Left ventricle myocardium inferior (tissue), 1 donor: Measurements from ENCODE around the gene FAM237A. TPM values are rescaled to one million over a fixed set of nuclear protein-coding genes. Genes with fewer than 3 reads are reported as not detected.
A peak's percentile ranks its signal among the peaks of the same experiment; 100 is the strongest.

Source experiments
- DNase-seq: peaks from one replicate; pipeline ENCODE4 v3.0.0-alpha.2; 2020
- H3K27ac ChIP-seq: fragments of 200-600 bp; replicated peaks from 2 replicates; pipeline ENCODE4 v1.8.0; 2021
- H3K27me3 ChIP-seq: fragments of 200-600 bp; 2 replicates; pipeline ENCODE4 v1.8.0; 2021; ENCODE audit warnings: low read depth
- H3K36me3 ChIP-seq: fragments of 200-600 bp; 2 replicates; pipeline ENCODE4 v1.8.0; 2021
- H3K4me1 ChIP-seq: fragments of 200-600 bp; 2 replicates; pipeline ENCODE4 v1.8.0; 2021
- H3K4me3 ChIP-seq: fragments of 200-600 bp; 2 replicates; pipeline ENCODE4 v1.8.0; 2021; ENCODE audit warnings: mild to moderate bottlenecking, moderate library complexity
- H3K9me3 ChIP-seq: fragments of 200-600 bp; replicated peaks from 2 replicates; pipeline ENCODE4 v1.8.0; 2021
- CTCF ChIP-seq: fragments of 200-600 bp; IDR thresholded peaks from 2 replicates; pipeline ENCODE4 v1.8.0; 2021; ENCODE audit warnings: antibody characterized with exemption, mild to moderate bottlenecking, borderline replicate concordance
- intact Hi-C: fragments of 100-400 bp; cut with micrococcal nuclease; formaldehyde crosslinking; loops from one replicate; pipeline ENCODE4 v1.11.0; 2022
- total RNA-seq: library from RNA; stranded (reverse); fragmentation: NEBNext Ultra II Directional; extraction: Animal tissue kit (Norgen Biotek cat#: 25700); gene quantifications from one replicate; pipeline ENCODE4 v1.2.1, GENCODE V29; 2021
- donor health status: DM: no; HTN: yes; CAD: no; lungs with severe emphysema.

FAM237A gene
- total RNA-seq, 1 donor from 2014 or later: not detected

GRCh38 chr2:206688453-206688852 lies 46.2 kb downstream of the FAM237A start:
- Histone ChIP-seq H3K9me3 (no peaks in the 10 kb centered on the region), H3K27me3 (peaks cover 23% of the 10 kb centered on the region), H3K36me3 (no peaks in the 10 kb centered on the region), H3K27ac (no peak overlapping the region), H3K4me1 (no peaks in the 10 kb centered on the region), H3K4me3 (no peak overlapping the region)
- TF ChIP-seq CTCF: no peak
- no peak for DNase-seq
- intact Hi-C loops: no loop called here

GRCh38 chr2:206688990-206689389 lies 46.7 kb downstream of the FAM237A start:
- TF ChIP-seq CTCF: no peak
- no peak for DNase-seq
- Histone ChIP-seq H3K9me3 (no peaks in the 10 kb centered on the region), H3K4me1 (no peaks in the 10 kb centered on the region), H3K27me3 (peaks cover 23% of the 10 kb centered on the region), H3K27ac (no peak overlapping the region), H3K4me3 (no peak overlapping the region), H3K36me3 (no peaks in the 10 kb centered on the region)
- intact Hi-C loops: no loop called here

- Histone ChIP-seq H3K9me3 (no peaks in the 10 kb centered on the region), H3K4me1 (no peaks in the 10 kb centered on the region), H3K36me3 (no peaks in the 10 kb centered on the region), H3K4me3 (no peak overlapping the region), H3K27ac (no peak overlapping the region), H3K27me3 (no peaks in the 10 kb centered on the region)
- intact Hi-C loops: loop anchor here (5.0 to 10.0 kb wide), 2 partner anchors 89 to 792 kb away; no protein-coding TSS in a partner anchor
- no peak for DNase-seq
- no peak for TF ChIP-seq CTCF
Observed at GRCh38 chr2:206692971-206693370, 50.7 kb downstream of the FAM237A start.

DNA sequence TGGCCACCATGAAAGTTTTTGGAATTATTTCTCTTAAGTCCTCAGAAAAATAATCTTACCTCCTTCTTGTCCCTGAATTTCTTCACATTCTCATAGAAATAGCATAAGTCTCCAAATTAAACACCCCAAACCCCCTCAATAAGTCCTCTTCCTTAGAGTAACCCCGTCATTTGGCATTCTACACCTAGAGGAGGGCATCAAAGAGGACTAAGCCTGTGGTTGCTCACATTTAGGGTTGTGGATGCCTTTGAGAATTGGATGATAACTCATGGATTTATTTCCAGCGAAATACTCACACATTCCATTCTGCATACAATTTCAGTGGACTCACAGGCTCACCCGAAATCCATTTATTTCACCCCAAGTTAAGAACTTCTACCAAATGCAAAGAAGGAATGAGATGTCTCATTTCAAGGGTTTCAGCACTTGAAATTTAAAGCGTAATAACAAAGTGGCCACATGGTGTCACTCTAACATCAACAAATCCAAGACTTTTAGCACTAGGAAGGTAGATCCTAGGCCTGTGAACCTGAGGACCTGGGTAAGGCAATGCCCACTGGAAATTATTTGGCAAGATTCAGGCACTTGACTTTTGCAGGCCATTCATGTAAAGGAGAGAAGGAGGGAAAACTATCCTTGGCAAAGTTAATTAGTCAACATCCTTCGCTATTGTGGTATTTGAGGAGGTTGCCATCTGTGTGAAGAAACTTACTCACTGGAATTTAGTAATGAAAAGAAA lies 51.3 kb downstream of the FAM237A start:
- H3K9me3 ChIP-seq: no peaks in the 10 kb centered on the region
- no peak overlapping the region for H3K4me3 ChIP-seq
- intact Hi-C loops: loop anchor here (5.0 to 10.0 kb wide), 2 partner anchors 89 to 791 kb away; no protein-coding TSS in a partner anchor
- H3K27me3 ChIP-seq: peaks cover under 1% of the 10 kb centered on the region
- H3K36me3 ChIP-seq: no peaks in the 10 kb centered on the region
- DNase-seq: no peak
- no peaks in the 10 kb centered on the region for H3K4me1 ChIP-seq
- no peak overlapping the region for H3K27ac ChIP-seq
- peak; percentile 70 for TF ChIP-seq CTCF

- peaks cover 30% of the 10 kb centered on the region for H3K27me3 ChIP-seq
- H3K9me3 ChIP-seq: no peaks in the 10 kb centered on the region
- TF ChIP-seq CTCF: no peak
- H3K27ac ChIP-seq: no peak overlapping the region
- no peak for DNase-seq
- H3K36me3 ChIP-seq: no peaks in the 10 kb centered on the region
- H3K4me1 ChIP-seq: no peaks in the 10 kb centered on the region
- no peak overlapping the region for H3K4me3 ChIP-seq
- intact Hi-C loops: loop anchor here (10.0 kb wide), 1 partner anchor 788 kb away; no protein-coding TSS in a partner anchor
Observed at GRCh38 chr2:206696910-206697309, 54.6 kb downstream of the FAM237A start.
